Liver (tissue), 9 donors: ENCODE data around the gene DHRS3. TPM values are rescaled to one million over a fixed set of nuclear protein-coding genes. Genes with fewer than 3 reads are reported as not detected.

Source experiments
- DNase-seq: peaks from one replicate; pipeline ENCODE4 v3.0.0-alpha.2; 2017; ENCODE audit warnings: low spot score
- H3K27ac ChIP-seq, 2 donors: one replicate each; pipeline ENCODE4 v1.7.0; 2013; ENCODE audit warnings: inconsistent platforms in 2 of 2, low read length in 2 of 2, control low read depth in 1 of 2, low read depth in 1 of 2, mild to moderate bottlenecking in 1 of 2
- H3K27me3 ChIP-seq, 4 donors: one replicate each; pipeline versions ENCODE4 v1.6.1 to v1.7.0; 2013; ENCODE audit warnings: low read length in 3 of 4, inconsistent platforms in 1 of 4, mild to moderate bottlenecking in 1 of 4, moderate library complexity in 1 of 4; ENCODE audit not compliant: control insufficient read depth in 4 of 4, insufficient read depth in 4 of 4
- H3K36me3 ChIP-seq, 4 donors: one replicate each; pipeline versions ENCODE4 v1.6.1 to v1.7.0; 2013; ENCODE audit warnings: low read length in 3 of 4, mild to moderate bottlenecking in 3 of 4, low read depth in 1 of 4, moderate library complexity in 1 of 4; ENCODE audit not compliant: control insufficient read depth in 4 of 4, insufficient read depth in 3 of 4
- H3K4me1 ChIP-seq, 4 donors: one replicate each; pipeline versions ENCODE4 v1.6.1 to v1.7.0; 2013; ENCODE audit warnings: low read length in 3 of 4, mild to moderate bottlenecking in 3 of 4, moderate library complexity in 1 of 4; ENCODE audit not compliant: control insufficient read depth in 4 of 4, insufficient read depth in 4 of 4
- H3K4me3 ChIP-seq, 3 donors: one replicate each; pipeline versions ENCODE4 v1.6.1 to v1.7.0; 2013; ENCODE audit warnings: low read length in 3 of 3, control low read depth in 1 of 3, low read depth in 1 of 3, mild to moderate bottlenecking in 1 of 3
- H3K9ac ChIP-seq, 2 donors: one replicate each; pipeline ENCODE4 v1.7.0; 2013; ENCODE audit warnings: low read length in 2 of 2, mild to moderate bottlenecking in 2 of 2, moderate library complexity in 2 of 2, control low read depth in 1 of 2, low read depth in 1 of 2
- H3K9me3 ChIP-seq, 4 donors: one replicate each; pipeline versions ENCODE4 v1.6.1 to v1.7.0; 2013; ENCODE audit warnings: low read length in 3 of 4; ENCODE audit not compliant: control insufficient read depth in 4 of 4
- EGR1 ChIP-seq, 2 donors: IDR thresholded peaks; 2 replicates each; pipeline ENCODE4 v1.6.1; 2016 to 2018; ENCODE audit warnings: antibody characterized with exemption in 2 of 2, low read depth in 2 of 2
- FOXA1 ChIP-seq: IDR thresholded peaks from 2 replicates; pipeline ENCODE4 v1.6.1; 2016; ENCODE audit warnings: antibody characterized with exemption
- FOXA2 ChIP-seq: IDR thresholded peaks from 2 replicates; pipeline ENCODE4 v1.6.1; 2016; ENCODE audit warnings: antibody characterized with exemption
- GABPA ChIP-seq, 2 donors: IDR thresholded peaks in 1 of 2; conservative IDR thresholded peaks in 1 of 2; 2 replicates each; pipeline ENCODE4 v1.6.1; 2016; ENCODE audit warnings: antibody characterized with exemption in 2 of 2, mild to moderate bottlenecking in 1 of 2, moderate library complexity in 1 of 2
- HNF4A ChIP-seq, 2 donors: conservative IDR thresholded peaks; 2 replicates each; pipeline ENCODE4 v1.6.1; 2016; ENCODE audit warnings: antibody characterized with exemption in 2 of 2, mild to moderate bottlenecking in 2 of 2
- HNF4G ChIP-seq: IDR thresholded peaks from 2 replicates; pipeline ENCODE4 v1.6.1; 2016; ENCODE audit warnings: antibody characterized with exemption
- JUND ChIP-seq, 2 donors: IDR thresholded peaks; 2 replicates each; pipeline ENCODE4 v1.6.1; 2016; ENCODE audit warnings: antibody characterized with exemption in 2 of 2
- RAD21 ChIP-seq, 2 donors: IDR thresholded peaks; 2 replicates each; pipeline ENCODE4 v1.6.1; 2016; ENCODE audit warnings: antibody characterized with exemption in 2 of 2, mild to moderate bottlenecking in 2 of 2
- RXRA ChIP-seq, 2 donors: IDR thresholded peaks; 2 replicates each; pipeline ENCODE4 v1.6.1; 2017 to 2018; ENCODE audit warnings: antibody characterized with exemption in 2 of 2, mild to moderate bottlenecking in 1 of 2
- TAF1 ChIP-seq: conservative IDR thresholded peaks from 2 replicates; pipeline ENCODE4 v1.6.1; 2016; ENCODE audit warnings: antibody characterized with exemption, mild to moderate bottlenecking
- YY1 ChIP-seq: IDR thresholded peaks from 2 replicates; pipeline ENCODE4 v1.6.1; 2016; ENCODE audit warnings: antibody characterized with exemption, mild to moderate bottlenecking
- WGBS: extraction: QIAGEN DNeasy Blood & Tissue Kit; methylation state at CpG from one replicate; pipeline ENCODE4 v1.1.7; 2013; 5-methylcytosine and 5-hydroxymethylcytosine counted together
- polyA plus RNA-seq, 2 donors: library from polyadenylated mRNA; stranded (reverse) in 1 of 2; unstranded in 1 of 2; fragments of 200-250 nt in 1 of 2; fragments of >200 nt in 1 of 2; fragmentation: Nextera tagmentation in 1 of 2; extraction: Ambion mirVana in 1 of 2; gene quantifications; one replicate each; pipeline versions ENCODE4 v1.2.1 to v1.2.3, GENCODE V29; 2013 to 2015
- total RNA-seq, 2 donors: library from RNA; depleted of rRNA; stranded (reverse); fragments of >200 nt; gene quantifications; one replicate each; pipeline ENCODE4 v1.2.3, GENCODE V29; 2014
- TF ChIP-seq, protein P1 (sequence below): IDR thresholded peaks from 2 replicates; pipeline ENCODE4 v1.6.1; 2016; ENCODE audit warnings: antibody characterized with exemption
- TF ChIP-seq, protein P2 (sequence below): fragments of 150-350 bp; IDR thresholded peaks from 2 replicates; pipeline ENCODE4 v1.5.1; 2017; ENCODE audit warnings: improper control_type of control experiment, low read depth, low read length; ENCODE audit not compliant: missing input control
- TF ChIP-seq, protein P3 (sequence below): IDR thresholded peaks from 2 replicates; pipeline ENCODE4 v1.6.1; 2016; ENCODE audit warnings: antibody characterized with exemption
- TF ChIP-seq, protein P4 (sequence below): IDR thresholded peaks from 2 replicates; pipeline ENCODE4 v1.6.1; 2016; ENCODE audit warnings: antibody characterized with exemption
- donor health status: healthy.
- donor health status: healthy.
- donor health status: healthy.
- donor health status: healthy.
- donor health status: healthy.

The DHRS3 gene
- total and polyA plus RNA-seq, 4 donors = 62.6 to 185 (median 158) TPM

DNA sequence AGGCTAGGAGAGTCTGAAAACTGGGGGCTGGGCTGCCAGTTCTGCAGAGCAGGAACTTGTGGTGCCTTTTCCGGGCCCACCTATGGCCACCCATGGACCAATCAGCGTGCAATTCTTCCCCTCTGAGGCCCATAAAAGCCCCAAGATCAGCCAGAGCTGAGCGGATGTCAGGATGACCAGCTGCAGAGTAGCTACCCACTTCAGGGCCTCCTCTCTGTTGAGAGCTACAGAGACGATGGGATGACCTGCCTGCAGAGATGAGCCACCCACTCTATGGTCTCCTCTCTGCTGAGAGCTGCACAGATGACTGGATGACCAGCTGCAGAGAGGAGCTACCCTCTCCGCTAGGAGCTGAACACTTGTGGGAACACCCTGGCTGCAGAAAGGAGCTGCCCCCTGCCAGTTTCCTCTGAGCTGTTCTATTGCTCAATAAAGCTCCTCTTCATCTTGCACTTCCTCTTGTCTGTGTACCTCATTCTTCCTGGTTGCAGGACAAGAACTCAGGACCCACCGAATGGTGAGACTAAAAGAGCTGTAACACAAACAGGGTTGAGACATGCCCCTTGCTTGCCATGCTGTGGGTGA, 13.0 kb upstream of the DHRS3 start:
- H3K36me3 ChIP-seq = no peaks in the 10 kb centered on the region
- no peak overlapping the region for H3K27ac ChIP-seq
- no peaks in the 10 kb centered on the region for H3K4me1 ChIP-seq
- no peak overlapping the region for H3K9ac ChIP-seq
- 87% methylated on average over 6 of the region's 6 CpGs for WGBS
- TF ChIP-seq FOXA1 = no peak
- TF ChIP-seq, protein P1, sequence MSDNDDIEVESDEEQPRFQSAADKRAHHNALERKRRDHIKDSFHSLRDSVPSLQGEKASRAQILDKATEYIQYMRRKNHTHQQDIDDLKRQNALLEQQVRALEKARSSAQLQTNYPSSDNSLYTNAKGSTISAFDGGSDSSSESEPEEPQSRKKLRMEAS = no peak
- TF ChIP-seq, protein P2, sequence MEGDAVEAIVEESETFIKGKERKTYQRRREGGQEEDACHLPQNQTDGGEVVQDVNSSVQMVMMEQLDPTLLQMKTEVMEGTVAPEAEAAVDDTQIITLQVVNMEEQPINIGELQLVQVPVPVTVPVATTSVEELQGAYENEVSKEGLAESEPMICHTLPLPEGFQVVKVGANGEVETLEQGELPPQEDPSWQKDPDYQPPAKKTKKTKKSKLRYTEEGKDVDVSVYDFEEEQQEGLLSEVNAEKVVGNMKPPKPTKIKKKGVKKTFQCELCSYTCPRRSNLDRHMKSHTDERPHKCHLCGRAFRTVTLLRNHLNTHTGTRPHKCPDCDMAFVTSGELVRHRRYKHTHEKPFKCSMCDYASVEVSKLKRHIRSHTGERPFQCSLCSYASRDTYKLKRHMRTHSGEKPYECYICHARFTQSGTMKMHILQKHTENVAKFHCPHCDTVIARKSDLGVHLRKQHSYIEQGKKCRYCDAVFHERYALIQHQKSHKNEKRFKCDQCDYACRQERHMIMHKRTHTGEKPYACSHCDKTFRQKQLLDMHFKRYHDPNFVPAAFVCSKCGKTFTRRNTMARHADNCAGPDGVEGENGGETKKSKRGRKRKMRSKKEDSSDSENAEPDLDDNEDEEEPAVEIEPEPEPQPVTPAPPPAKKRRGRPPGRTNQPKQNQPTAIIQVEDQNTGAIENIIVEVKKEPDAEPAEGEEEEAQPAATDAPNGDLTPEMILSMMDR = no peak
- no peak for TF ChIP-seq TAF1
- no peaks in the 10 kb centered on the region for H3K27me3 ChIP-seq
- no peak for DNase-seq
- H3K4me3 ChIP-seq = no peak overlapping the region
- H3K9me3 ChIP-seq = no peaks in the 10 kb centered on the region

DNA sequence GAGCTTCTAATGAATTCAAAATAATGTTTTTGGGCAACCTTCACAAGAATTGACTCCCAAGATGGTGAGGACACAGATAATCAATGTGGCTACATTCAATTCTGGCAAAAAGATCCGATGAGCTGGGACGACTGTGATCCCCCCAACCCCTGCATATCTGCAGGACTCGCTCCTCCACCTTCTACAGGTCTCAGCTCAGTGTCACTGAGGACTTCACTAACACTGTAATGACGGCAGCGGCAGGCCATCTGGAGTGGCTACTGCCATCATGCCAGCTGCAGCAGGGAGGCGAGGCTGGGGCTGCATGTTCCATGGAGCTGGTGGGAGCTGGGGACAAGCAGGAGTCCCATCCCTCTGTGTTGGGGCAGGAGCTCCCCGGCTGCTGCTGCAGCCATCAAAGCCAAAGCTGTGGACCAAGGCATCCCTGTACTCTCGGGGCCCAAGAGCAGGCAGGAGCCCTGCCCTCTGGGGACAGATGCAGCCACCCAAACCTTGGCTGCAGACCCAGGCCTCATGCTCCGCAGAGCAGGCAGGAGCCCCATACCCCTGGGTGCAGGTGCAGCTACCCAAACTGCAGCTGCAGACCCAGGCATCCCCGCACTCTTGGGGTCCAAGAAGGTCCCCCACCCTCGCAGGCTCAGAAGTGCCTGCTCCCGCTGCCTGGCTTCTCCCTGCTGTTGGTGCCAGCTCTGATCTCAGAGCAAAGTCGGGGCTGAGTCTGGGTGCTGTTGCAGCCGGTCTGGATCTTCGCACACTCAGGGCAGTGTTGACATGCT, 12.2 kb upstream of the DHRS3 start:
- 86% methylated on average over 15 of the region's 15 CpGs for WGBS
- H3K9ac ChIP-seq = no peak overlapping the region
- DNase-seq = no peak

More for the DNA sequence above, 12.2 kb upstream of the DHRS3 start:
- Histone ChIP-seq H3K4me1 (no peaks in the 10 kb centered on the region), H3K4me3 (no peak overlapping the region), H3K27me3 (no peaks in the 10 kb centered on the region), H3K27ac (no peak overlapping the region), H3K36me3 (no peaks in the 10 kb centered on the region), H3K9me3 (no peaks in the 10 kb centered on the region)
- no peak for TF ChIP-seq GABPA (IDR thresholded peaks at IDR 0.05 in 1 of 2, conservative IDR thresholded peaks at IDR 0.05 in 1 of 2)
- no peak for TF ChIP-seq TAF1
- no peak for TF ChIP-seq RAD21 (IDR thresholded peaks at IDR 0.05)
- no peak for TF ChIP-seq YY1
- TF ChIP-seq, protein P1 = no peak
- TF ChIP-seq, protein P3, sequence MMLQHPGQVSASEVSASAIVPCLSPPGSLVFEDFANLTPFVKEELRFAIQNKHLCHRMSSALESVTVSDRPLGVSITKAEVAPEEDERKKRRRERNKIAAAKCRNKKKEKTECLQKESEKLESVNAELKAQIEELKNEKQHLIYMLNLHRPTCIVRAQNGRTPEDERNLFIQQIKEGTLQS = no peak
- no peak for TF ChIP-seq FOXA2
- TF ChIP-seq HNF4G = no peak
- TF ChIP-seq JUND (IDR thresholded peaks at IDR 0.05) = no peak
- TF ChIP-seq, protein P4, sequence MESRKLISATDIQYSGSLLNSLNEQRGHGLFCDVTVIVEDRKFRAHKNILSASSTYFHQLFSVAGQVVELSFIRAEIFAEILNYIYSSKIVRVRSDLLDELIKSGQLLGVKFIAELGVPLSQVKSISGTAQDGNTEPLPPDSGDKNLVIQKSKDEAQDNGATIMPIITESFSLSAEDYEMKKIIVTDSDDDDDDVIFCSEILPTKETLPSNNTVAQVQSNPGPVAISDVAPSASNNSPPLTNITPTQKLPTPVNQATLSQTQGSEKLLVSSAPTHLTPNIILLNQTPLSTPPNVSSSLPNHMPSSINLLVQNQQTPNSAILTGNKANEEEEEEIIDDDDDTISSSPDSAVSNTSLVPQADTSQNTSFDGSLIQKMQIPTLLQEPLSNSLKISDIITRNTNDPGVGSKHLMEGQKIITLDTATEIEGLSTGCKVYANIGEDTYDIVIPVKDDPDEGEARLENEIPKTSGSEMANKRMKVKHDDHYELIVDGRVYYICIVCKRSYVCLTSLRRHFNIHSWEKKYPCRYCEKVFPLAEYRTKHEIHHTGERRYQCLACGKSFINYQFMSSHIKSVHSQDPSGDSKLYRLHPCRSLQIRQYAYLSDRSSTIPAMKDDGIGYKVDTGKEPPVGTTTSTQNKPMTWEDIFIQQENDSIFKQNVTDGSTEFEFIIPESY = no peak
- no peak for TF ChIP-seq RXRA (IDR thresholded peaks at IDR 0.05)
- TF ChIP-seq, protein P2 = no peak
- TF ChIP-seq HNF4A (conservative IDR thresholded peaks at IDR 0.05) = no peak
- TF ChIP-seq EGR1 (IDR thresholded peaks at IDR 0.05; ENCODE audit: low read depth in 2 of 2) = no peak
